GM06990 (cell line): ENCODE results near the gene KLHL30.

ENCODE experiments used
- DNase-seq: peaks from one replicate; pipeline ENCODE4 v3.0.0-alpha.2; 2011; ENCODE audit not compliant: insufficient read length; ENCODE audit errors: extremely low read depth
- H3K27me3 ChIP-seq: replicated peaks from 2 replicates; pipeline ENCODE4 v1.6.0; 2011; ENCODE audit warnings: low read length; ENCODE audit not compliant: control insufficient read depth, insufficient read depth
- H3K36me3 ChIP-seq: 2 replicates; pipeline ENCODE4 v1.5.1; 2011; ENCODE audit warnings: low read length; ENCODE audit not compliant: control insufficient read depth, insufficient read depth
- H3K4me3 ChIP-seq: replicated peaks from 2 replicates; pipeline ENCODE4 v1.5.1; 2011; ENCODE audit warnings: low read depth, mild to moderate bottlenecking, control low read depth, low read length
- TF ChIP-seq, protein P1 (sequence below): IDR thresholded peaks from 2 replicates; pipeline ENCODE4 v1.5.1; 2011; ENCODE audit warnings: low read length, control low read depth, mild to moderate bottlenecking, inconsistent platforms; ENCODE audit not compliant: insufficient read depth, poor library complexity, severe bottlenecking

The KLHL30 gene

DNA sequence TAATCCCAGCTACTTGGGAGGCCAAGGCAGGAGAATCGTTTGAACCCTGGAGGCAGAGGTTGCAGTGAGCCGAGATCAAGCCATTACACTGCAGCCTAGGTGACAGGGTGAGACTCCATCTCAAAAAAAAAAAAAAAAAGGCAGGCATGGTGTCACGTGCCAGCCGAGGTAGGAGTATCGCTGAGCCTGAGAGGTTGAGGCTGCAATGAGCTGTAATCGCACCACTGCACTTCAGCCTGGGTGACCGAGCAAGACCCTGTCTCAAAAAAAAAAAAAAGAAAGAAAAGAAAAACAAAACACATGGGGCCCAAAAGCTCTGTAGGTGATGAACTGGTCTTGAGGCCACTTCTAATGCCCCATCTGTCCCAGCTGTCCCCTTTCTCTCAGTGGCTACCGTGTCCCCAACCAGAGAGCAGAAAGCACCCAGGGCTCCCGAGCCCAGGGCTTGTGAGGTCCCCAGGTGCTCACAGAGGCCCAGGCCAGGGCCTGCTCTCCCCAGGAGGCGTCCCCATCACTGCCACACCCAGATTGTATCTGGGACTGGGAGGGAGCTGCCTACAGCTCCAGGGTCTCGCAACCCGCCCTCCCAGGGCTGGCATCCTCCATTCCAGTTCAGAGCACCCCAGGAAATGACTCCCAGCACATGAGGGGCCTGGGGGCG lies 8.5 kb downstream of the KLHL30 start:
- Histone ChIP-seq H3K27me3 (no peaks in the 10 kb centered on the region), H3K4me3 (no peak overlapping the region), H3K36me3 (no peaks in the 10 kb centered on the region)
- DNase-seq = no peak
- TF ChIP-seq, protein P1, sequence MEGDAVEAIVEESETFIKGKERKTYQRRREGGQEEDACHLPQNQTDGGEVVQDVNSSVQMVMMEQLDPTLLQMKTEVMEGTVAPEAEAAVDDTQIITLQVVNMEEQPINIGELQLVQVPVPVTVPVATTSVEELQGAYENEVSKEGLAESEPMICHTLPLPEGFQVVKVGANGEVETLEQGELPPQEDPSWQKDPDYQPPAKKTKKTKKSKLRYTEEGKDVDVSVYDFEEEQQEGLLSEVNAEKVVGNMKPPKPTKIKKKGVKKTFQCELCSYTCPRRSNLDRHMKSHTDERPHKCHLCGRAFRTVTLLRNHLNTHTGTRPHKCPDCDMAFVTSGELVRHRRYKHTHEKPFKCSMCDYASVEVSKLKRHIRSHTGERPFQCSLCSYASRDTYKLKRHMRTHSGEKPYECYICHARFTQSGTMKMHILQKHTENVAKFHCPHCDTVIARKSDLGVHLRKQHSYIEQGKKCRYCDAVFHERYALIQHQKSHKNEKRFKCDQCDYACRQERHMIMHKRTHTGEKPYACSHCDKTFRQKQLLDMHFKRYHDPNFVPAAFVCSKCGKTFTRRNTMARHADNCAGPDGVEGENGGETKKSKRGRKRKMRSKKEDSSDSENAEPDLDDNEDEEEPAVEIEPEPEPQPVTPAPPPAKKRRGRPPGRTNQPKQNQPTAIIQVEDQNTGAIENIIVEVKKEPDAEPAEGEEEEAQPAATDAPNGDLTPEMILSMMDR = no peak

DNA sequence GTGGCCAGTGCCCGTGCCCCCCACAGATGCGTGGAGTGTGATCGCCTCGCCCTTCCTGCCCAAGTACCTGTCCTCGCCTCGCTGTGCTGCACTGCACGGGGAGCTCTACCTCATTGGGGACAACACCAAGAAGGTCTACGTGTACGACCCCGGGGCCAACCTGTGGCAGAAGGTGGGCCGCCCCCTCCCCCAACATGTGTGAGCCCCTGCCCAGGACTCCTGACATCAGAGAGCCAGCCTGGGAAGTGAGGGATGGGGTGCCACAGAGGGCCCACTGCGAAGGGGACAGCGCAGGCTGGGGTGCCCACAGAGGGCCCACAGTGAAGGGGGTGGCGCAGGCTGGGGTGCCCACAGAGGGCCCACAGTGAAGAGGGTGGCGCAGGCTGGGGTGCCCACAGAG lies 10.5 kb downstream of the KLHL30 start:
- Histone ChIP-seq H3K36me3 (no peaks in the 10 kb centered on the region), H3K4me3 (no peak overlapping the region), H3K27me3 (no peaks in the 10 kb centered on the region)
- no peak for DNase-seq
- TF ChIP-seq, protein P1 = no peak

DNA sequence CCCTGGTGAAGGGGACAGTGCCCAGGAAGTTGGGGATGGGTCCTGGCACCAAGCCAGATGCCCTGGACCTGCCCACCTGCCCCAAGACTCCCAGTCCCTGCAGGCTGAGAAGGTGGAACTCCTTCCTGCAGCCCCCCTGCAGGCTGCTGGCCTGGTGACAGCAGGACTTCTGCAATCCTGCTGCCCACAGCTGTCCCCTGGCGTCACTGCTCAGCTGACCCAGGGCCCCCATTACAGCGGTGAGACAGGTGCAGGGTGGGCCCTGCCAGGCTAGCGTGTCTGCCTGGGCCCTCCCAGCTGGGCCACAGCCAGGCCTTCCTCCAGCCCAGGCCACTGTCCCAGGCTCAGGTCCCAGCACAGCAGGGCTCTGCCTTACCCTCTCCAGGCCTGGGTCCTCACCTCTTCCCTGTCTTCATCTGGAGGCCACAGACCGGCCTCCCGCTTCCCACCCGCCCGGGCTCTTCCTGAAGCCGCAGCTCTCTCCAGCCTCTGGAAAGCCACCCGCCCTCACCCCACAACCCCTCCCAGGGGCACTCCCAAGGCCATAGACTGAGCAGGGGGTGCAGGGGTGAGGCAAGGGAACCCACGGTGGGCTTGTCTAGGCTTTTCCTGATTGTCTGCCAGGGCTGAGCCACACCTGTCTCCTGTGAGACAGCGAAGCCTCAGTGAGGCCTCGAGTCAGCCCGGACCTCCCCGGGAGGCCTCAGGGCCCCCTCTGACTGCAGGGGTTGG lies 11.5 kb downstream of the KLHL30 start:
- Histone ChIP-seq H3K4me3 (no peak overlapping the region), H3K36me3 (no peaks in the 10 kb centered on the region), H3K27me3 (no peaks in the 10 kb centered on the region)
- TF ChIP-seq, protein P1 = no peak
- no peak for DNase-seq

DNA sequence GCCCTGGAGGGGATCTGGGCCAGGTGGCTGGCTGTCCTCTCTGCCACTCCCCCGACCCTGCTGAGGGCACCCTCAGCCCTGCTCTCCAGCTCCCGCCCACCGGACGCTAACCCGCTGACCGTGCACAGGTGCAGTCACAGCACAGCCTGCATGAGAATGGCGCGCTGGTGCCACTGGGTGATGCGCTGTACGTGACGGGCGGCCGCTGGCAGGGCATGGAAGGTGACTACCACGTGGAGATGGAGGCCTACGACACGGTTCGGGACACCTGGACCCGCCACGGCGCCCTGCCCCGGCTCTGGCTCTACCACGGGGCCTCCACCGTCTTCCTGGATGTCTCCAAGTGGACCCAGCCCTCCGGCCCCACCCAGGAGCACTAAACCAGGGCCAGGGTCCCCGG lies 12.2 kb downstream of the KLHL30 start:
- TF ChIP-seq, protein P1 = no peak
- no peak for DNase-seq
- H3K27me3 ChIP-seq = no peaks in the 10 kb centered on the region
- no peak overlapping the region for H3K4me3 ChIP-seq
- no peaks in the 10 kb centered on the region for H3K36me3 ChIP-seq

DNA sequence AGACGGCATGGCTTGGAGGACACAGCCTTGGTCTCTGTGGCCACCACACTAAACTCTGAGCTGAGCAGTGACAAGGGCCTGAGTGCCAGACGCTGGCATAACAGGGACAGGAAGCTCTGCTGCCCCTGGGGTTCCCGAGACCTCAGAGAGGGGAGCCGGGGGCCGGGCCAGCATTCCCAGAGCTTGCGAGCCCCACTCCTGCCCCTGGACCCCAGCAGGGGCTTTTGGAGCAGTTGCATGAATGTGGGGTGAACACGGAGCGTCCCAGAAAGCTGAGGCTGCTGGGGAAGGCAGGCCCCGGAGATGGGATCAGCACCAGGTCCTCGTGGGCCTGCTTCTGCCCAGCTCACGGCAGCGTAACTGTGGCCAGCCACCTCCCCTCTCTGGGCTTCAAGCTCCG lies 12.7 kb downstream of the KLHL30 start:
- H3K4me3 ChIP-seq = no peak overlapping the region
- TF ChIP-seq, protein P1 = no peak
- no peak for DNase-seq
- no peaks in the 10 kb centered on the region for H3K27me3 ChIP-seq
- no peaks in the 10 kb centered on the region for H3K36me3 ChIP-seq
